Measurements from ENCODE around the gene SART1.
"Not testable (repeated sequence)": the region's sequence is repeated elsewhere in the genome, so short reads cannot be mapped to it uniquely, and the experiment has no call there.

The SART1 gene

DNA sequence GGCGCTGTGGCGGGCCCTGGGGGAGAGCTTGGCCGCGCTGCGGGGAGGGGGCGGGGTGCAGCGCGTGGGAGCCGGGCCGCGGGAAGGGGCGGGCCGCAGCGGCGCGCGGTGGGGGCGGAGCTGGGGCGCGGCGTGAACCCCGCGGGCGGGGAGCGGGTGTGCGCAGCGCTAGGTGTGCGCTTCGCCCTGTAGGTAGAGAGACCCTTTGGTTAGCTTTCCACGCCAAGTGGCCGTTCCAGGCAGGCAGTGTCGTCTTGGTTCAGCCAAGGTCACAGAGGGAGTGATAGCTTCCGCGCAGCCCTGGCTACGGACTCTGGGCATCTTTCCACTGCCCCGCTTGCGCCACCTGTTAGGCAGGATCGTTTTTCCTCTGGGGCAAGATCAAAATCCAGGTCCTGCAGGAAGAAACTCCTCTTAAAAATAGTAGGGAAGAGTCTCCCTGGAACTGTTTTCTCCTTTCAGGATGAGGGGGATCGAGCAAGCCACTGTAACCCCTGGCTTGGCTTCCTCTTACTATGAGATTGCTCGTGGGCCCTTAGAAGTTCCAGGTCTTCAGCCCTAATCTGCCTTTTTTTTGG is 41.2 kb downstream of the SART1 start:
- no peak for DNase-seq

DNA sequence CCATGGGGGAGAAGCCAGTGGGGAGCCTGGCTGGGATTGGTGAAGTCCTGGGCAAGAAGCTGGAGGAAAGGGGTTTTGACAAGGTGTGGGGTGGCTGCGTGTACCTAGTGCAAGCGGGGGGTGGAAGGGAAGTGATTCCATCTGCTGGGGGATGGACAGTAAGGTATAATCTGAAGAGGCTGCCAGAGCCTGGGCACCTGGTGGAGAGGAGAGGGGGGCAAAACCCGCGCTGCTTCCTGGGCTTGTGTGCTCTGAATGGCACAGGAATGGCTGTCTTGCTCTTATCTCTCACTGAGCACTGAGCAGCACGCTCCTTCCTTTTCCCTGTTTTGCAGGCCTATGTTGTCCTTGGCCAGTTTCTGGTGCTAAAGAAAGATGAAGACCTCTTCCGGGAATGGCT is 41.8 kb downstream of the SART1 start:
- no peak for DNase-seq

DNA sequence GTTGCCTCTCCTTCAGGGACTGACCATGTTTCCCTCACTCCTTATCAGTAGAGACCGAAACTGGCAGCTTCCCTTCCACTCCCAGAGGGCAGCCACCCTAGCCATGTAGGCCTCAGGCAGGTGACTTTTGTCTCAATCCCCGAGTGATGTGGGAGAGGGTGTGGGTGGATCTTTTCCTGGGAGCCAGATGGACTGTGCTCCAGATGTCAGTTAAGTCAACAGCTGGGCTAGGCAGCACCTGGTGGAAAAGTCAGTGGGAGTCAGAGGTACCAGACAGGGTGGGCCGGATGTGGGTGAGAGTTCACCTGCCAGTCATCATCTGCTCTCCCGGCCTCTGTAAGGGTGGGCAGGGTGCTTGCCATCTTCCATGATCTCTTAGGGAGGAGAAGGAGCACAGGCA is 42.7 kb downstream of the SART1 start:
- DNase-seq: no peak

DNA sequence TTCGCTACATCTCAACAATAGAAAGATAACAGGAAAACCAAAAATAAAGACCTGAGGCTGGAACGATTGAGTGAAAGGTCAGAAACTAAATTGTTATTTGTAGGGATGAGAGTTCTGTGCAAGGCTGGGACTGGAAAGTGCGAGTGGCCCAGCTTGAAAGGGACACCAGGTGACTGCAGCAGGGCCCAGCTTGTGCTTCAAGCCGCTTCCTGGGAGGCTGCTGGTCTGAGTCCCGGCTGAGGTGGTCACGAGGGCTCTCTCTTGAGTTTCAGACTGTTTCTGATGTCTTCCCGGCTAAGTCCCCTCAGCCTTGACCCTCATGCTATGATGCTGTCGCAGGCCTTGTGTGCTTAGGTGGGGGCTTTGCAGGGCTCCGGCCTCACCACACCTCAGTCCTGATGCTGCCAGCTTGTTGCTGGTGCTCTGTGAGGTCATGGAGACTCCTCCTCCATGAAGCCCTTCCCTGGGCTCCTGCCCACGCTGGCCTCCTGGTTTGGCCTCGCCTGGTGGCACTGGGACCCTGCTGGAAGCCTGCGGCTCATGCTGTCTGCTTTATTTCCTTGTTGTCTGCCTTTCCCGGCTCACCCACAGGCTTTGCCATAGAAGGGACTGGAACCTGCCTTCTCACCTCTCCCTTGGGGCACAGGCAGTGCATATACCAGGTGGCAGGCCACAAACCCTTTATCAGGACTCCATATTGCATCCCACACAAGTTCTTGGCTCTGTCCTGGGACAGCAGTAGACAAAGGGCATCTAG is 44.8 kb downstream of the SART1 start:
- no peak for DNase-seq

DNA sequence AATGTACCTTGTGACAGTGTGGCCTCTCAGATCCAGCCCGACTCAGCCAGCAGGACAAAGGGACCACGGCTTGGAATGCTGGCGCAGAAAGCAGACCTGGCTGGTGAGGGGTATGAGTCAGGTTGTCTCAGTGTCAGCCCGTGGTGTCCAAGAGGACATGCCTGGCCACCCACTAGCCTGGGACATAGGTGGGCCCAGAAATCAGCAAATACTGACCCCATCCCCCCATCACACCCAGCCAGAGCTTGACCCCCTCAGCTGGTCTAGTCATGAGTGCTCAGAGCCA is 45.3 kb downstream of the SART1 start:
- DNase-seq: no peak

DNA sequence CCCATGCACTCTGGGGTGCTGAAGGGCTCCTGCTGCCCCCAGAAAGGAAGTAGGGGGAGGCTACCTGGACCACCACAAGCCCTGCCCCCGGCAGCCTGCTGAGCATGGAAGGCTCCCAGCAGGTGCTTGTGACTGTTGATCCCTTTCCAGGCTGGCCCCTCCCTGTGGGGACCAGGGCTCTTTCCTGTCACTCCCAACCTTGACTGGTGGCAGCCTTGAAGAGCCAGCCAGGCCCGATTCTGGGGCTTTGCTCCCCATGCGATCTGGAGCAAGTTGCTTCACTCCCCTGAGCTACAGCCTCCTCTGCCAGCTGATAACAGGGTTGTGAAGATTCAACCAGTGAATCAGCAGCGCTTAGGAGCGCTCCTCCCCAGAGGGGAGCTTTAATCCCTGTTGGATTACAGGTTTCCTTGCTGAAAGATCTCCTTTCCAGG is 45.7 kb downstream of the SART1 start:
- DNase-seq: no peak

DNA sequence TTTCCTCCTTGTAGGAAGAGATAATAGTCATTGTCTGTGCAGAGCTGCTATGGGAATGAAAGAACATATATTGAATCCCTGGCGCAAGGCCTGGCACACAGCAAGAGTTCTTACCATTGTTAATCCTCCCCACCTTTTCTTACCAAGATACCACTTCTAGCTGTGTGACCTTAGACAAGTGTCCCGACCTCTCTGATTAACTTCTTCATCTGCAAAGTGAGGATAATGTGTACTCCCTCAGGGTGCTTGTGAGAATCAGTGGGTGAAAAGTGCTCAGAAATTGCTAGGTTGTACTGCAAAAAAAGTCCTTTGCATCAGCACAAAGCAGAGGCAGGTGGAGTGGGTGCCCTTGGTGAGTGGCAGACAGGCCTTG is 46.5 kb downstream of the SART1 start:
- DNase-seq: no peak

DNA sequence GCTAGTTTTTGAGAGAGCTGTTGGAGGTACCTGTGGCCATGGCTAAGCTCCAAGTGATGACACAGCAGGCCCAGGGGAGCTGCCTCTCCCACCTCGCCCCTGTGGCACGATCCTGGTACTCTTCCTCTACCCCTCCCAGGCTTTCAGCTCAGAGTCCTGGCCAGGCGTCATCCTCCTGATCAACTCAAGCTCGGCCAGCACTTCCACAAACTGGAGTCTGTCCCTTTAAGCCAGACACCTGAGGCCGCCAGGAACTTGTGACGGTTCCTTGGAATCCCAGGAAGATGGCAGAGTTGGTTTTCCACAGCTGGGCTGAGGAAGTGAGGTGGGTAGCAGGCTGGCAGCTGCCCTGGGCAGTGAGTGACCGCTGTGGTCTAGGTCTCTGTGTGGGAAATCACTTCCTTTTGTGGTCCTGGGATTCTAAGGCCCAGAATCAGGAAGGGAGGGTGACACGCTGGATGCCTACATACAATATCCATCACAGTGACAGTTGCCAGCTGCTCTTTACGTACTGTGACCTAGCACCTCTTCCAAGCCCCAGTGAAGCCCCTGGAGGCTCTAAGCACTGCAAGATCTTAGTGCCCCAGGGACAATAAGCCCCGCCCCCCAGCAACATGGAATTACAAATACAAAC is 47.1 kb downstream of the SART1 start:
- no peak for DNase-seq

DNA sequence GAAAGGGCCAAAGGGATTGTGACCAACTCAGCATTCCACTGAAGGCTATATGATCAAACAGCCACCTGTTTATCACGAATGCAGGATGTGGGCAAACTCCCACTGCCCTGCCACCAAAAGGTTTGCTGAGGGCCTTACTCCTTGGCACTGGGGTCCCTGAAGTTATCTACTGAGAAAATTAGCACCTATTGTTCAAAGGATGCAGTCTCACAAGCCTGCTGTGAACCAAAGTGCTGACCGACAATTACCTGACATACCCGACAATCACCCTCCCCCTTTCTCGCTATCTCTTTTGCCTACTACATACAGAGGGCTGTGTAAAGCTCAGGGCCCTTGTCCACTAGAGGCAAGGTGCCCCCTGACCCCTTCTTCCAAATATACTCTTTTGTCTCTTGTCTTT is 48.5 kb downstream of the SART1 start:
- not testable (repeated sequence) for DNase-seq

DNA sequence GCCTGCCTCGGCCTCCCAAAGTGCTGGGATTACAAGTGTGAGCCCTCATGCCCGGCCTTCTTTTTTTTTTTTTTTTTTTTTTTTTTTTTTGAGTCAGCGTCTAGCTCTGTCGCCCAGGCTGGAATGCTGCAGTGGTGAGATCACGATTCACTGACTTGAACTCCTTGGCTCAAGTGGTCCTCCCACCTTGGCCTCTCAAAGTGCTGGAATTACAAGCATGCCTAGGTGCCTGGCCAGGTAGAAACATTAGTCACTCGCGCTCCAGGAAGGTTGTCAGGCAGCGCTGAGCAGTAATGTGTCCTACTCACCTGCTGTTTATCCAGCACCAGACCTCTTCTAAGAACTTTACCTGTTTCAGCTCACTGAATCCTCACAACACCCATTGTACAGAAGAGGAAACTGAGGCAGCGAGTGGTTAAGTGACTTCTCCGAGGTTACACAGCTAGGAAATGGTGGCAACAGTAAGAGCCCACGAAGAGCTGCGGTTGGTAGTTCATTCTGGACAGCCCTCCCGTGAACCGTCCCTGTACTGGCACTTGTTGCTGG is 49.8 kb downstream of the SART1 start:
- no peak for DNase-seq

DNA sequence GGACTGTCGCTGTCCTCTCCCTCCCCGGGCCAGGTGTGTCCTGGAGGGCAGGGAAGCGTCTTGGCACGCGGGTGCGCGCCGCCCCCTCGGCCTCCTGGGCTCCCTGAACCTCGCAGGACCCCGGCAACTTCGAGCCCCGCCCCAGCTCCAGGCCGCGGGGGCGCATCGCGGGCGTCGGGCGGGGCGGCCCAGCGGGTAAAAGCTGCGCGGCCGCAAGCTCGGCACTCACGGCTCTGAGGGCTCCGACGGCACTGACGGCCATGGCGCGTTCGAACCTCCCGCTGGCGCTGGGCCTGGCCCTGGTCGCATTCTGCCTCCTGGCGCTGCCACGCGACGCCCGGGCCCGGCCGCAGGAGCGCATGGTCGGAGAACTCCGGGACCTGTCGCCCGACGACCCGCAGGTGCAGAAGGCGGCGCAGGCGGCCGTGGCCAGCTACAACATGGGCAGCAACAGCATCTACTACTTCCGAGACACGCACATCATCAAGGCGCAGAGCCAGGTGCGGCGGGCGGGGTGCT is 50.3 kb downstream of the SART1 start, which contains the start of gene CST6:
CST6 (plus strand) TSS at position 224 of the 519 bp plus-strand sequence; CDS start at position 261, 37 bp downstream.
- no peak for DNase-seq

DNA sequence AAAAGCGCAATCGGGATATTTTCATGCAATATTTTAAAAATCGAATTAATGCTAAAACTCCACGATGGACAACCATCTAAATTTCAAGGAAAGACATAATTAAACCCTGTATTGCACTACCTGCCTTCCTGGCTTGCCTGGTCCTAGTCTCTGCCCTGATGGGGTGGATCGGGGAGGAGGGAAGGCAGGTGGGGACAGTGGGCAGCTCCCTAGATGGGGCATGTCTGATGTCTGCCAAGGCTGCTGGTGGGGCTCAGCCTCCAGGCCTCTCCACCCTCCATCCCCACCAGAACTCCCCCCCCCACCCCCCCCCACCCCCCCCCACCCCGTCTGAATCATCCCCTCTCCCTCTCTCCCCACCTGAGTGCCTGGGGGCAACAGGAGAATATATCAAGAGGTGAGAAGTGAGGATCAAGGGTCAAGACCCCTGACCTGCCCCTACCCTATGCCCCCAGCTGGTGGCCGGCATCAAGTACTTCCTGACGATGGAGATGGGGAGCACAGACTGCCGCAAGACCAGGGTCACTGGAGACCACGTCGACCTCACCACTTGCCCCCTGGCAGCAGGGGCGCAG is 50.9 kb downstream of the SART1 start:
- no peak for DNase-seq

DNA sequence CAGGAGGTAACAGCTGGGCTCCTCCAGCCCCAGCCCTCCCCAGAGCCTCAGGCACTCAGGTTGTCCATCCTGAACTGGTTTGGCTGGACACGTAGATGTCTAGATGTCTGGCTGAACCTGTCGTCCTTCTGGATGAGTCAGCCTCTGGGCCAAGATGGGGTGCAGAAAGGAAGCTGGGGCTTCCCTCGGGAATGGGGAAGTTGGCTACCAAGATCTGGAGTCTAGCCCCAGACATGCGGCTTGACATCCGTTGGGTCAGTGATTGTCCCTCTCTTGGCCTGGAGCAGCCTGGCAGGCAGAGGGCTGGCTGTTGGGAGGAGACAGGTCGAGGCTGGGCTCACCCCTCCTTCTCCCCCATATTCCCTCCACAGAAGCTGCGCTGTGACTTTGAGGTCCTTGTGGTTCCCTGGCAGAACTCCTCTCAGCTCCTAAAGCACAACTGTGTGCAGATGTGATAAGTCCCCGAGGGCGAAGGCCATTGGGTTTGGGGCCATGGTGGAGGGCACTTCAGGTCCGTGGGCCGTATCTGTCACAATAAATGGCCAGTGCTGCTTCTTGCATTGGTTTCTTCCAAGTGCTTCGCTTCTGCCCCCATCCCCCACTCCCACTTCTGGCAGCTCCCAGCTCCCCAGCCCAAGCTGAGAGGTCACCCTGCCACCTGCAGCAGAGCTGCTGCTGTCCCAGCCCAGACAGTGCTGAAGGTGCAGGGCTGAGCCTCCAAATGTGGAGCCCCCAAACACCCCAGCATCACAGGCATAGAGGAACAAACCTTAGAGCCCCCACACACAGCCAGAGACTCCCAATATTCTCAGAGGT is 51.6 kb downstream of the SART1 start:
- no peak for DNase-seq

DNA sequence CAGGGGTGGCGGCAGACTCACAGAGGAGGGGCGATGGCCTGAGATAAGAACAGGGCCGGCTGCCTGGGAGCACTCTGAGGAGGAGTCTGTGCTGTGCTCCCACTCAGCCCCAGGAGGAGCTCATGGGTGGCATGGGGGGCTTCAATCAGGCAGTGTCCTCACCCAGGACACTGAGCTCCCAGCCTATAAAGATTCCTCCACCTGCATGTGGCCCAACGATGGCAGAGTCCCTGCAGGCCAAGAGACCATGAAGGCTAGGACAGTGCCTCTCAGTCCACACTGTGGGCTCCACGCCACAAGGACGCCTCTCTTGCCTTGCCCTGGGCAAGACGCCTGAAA is 52.2 kb downstream of the SART1 start:
- no peak for DNase-seq

DNA sequence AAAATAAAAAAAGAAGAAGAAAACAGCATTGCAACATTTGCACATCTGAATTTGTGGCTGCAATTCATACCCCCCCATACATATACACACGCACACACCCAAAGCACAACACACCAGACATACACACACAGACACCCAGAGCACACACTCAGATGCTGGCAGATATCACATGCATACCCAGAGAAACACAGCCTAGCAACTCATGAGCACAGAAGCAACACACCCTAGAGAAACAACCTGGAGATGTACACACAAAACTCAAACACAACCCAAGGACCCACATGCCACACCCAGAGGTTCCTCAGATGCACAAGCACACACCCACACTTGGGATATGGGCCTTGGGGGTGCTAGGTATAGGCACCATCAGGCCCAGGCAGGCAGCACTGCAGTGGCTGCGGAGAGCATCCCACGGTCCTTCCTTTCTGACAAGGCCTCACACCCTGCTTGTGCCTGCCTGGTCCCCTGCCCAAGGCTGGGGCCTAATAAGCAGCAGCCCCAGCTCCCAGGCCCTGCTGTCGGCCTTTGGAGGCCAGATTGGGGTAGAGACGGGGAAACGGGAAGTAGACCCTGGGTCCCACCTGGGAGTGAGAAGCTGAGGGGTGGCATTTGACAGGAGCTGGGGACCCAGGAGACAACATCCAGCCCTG is 53.4 kb downstream of the SART1 start:
- DNase-seq: no peak

DNA sequence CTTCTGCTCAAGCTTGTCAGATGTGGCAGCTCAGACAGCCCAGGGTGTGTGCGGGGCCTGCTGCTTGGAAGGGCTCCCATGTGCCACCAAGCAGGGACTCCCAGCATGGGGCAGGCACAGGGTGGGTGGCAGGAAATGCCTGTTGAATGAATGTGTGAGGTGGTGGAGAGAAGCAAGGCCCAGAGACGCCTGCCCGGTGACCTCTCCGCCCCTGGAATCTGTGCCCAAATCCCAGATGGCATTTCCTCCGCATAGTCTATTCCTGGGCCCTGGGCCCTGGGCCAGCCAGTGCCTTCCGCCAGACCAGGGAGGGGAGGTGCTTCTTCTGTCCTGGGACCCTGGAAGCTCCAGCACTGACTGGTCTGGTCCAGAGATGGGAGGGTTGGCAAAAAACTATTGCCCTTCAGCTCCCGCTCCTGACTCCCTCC is 53.9 kb downstream of the SART1 start:
- DNase-seq: no peak

DNA sequence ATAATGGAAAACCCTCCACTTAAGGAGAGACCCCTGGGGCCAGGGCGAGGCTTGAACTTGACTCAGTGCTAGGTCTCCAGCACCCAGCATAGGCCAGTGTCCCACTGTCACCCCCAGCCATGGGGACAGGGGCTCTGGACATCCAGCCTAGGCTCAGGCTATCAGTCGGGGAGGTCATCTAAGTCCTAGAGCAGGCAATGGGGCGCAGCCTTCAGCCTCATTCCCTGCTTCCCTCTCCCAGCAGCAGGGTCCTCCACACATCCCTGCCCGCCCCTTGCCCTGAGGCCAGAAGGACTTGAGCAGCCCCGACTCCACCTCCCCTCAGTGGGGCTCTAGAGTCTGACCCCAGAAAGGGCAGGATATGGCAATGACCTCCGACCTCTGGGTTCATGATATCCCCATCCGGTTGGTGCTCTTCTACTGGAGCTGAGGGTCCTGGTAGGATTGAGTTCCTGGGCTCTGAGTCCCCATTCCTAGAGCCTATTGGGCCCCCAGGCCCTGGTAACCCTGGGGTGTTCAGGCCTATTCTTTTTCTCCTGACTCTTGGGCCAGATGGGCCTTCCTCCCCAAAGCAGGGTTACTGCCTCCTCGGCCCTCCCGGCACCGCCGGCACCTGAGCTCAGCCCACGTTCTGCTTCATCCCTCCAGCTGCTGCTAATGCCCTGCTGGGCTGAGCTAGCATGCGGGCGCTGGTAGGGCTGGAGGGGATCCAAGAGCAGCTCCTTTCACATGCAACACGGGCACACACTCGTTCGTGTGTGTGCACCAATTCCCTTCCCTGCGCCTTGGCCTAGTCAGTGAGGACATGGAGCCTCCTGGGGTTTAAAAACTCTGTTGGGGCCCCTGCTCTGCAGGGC is 54.6 kb downstream of the SART1 start:
- DNase-seq: no peak

DNA sequence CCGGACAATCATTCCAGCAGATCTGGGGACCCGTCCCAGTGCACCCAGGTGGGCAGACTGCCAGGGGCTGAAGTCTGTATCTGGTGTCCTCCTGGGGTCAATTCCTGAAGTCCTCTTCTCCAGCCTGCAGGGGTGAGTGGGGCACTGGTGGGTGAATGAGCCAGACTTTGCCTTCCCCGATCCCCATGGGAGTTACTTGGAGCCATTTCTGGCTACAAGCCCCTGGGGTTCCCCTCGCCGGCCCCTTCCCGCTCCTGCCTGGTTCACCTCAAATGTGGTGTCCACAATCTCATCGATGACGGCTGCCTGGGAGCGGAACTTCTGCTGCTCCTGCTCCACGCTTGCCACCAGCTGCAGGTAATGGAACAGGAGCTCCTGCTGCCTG is 55.3 kb downstream of the SART1 start:
- DNase-seq: no peak

DNA sequence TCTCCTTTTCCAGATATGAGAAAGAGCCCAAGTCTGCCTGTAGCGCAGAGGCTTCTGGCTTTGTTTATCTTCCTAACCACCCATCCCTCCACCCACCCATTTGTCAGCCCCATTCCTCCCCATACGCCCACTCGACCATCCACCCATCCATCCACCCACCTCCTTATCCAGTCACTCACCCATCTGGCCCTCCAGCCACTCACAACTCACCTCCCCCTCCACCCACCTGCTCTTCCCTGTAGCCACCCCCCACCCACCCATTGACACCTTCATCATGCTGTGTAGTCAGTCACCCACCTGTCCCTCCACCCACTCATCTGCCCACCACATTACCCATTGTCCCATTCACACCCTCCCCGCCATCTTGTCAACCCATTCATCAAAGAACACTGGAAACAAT is 55.8 kb downstream of the SART1 start:
- DNase-seq: no peak

DNA sequence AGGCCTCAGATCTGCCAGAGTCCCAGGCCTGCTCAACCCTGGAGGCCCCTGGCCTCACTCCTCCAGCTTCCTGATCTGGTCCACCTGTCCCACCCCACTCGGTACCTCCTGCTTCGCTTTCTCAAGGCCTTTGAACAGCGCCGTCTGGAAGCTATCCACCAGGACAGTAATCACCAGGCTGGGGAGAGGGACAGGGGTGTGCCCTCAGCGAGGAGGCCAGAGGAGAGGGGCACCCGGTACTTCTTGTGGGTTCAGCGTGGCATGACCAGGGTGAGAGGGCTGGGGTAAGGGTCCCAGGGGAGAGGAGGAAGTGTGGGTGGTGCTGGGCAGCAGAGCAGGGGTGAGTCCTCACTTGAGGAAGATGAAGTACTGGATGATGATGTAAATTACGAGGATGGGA is 58.7 kb downstream of the SART1 start:
- DNase-seq: no peak

DNA sequence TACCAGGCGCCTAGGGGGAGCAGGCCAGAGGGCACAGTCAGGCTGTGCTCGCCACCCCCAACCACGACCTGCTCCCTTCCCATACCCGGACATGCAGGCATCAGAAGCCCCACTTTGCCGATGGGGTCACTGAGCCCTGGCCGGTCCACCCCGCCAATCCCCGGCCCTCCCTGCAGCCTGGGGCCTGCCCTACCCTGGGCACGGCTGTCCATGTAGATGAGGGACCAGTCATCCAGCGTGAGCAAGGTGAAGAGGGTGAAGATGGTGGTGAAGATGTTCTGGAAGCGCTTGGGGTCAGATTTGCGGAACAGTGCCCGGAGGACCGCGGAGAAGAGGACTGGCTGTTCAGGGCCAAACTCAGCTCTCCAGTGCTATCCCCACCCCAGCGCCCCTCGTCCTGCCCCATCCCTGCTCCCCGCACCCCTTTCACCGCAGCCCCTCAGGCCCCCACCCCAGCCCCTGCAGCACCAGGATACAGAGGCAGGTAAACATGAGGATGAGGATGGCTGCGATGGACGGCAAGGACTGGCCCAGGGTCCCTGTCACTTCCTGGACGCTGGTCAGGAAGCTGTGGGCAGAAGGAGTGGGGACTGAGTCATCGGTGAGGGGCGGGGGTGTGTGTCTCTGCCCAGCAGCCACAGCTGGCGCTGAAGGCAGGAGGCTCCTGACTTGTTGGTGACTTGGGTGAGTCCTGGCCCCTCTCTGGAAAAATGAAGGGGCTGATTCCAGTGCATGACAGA is 59.3 kb downstream of the SART1 start:
- DNase-seq: no peak
